ENCODE measurements around the gene MASP1.
"Not testable (repeated sequence)": the region's sequence is repeated elsewhere in the genome, so short reads cannot be mapped to it uniquely, and the experiment has no call there.

Gene MASP1

DNA sequence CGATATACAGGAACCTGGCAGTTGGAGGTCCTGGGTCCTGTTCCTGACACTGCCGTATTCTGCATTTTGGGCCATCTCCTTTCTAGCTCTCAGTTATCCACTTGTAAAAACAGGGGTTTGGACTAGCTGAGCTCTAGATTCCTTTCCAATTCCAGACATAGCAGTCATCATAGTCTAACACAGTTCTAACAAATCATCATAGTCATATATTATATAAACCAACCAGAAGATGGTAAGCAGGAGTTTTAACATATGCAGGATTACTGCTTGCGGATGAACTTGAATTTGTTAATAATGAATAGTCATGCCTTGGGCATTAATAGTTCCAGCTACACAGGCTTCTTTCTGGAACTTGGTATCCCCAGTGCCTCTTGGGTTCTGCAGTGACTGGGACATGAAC, 26.6 kb downstream of the MASP1 start:
- DNase-seq (ENCODE audit: low spot score): no peak

GRCh38 chr3:187264021-187264420, 27.5 kb downstream of the MASP1 start:
- no peak for DNase-seq (ENCODE audit: low spot score)

DNA sequence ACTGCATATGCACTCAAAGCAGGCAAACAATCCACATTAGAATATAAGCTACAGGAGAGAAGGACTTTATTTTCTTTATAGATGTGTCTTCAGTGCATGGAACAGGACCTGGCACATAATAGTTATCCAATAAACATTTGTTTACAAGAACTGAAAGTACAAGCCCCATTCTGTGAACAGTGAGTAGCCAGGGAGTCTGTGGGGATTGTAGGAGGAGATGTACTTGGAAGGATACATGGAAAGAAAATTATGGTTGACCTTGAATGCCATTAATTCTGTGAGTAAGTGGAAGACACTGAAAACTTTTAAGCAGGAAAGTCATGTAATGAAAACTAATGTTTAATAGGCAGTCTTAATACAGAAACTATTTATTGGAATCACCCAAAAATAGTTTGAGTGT, 28.3 kb downstream of the MASP1 start:
- no peak for DNase-seq (ENCODE audit: low spot score)

GRCh38 chr3:187262360-187262759, 29.2 kb downstream of the MASP1 start:
- no peak for DNase-seq (ENCODE audit: low spot score)

DNA sequence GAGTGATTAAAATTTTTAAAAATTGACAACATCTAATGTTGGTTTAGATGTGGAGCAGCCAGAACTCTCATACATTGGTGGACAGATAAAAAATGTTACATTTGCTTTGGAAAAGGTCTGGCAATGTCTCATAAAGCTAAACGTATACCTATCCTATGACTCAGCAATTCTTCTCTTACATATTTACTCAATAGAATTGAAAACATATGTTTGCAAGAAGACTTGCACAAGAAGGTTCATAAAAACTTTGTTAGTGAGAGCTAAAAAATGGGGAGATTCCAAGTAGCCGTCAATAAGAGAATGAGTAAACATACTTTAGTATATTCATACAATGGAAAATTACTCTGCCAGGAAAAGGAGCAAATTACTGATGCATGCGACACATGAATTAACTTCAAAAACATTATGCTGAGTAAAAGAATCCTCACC, 30.0 kb downstream of the MASP1 start:
- no peak for DNase-seq (ENCODE audit: low spot score)

DNA sequence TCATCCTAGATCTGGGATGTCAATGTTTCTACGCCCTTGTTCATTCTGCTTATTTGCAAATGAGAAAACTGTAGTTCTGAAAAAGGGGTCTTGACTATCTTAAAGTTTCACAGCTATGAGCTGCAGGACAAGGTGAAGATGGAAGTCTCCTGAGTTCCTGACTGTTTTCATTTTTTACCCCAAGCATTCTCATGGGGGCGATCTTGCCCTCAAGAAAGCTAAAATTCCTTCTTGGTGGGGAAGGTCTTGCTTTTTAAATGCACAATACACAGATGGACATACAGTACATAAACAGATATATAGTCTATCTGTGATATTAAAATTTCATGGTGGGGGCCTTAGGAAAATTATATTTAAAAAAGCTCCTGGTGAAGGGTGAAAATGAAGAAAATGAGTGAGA, 32.4 kb downstream of the MASP1 start:
- DNase-seq (ENCODE audit: low spot score): no peak

- DNase-seq (ENCODE audit: low spot score): no peak
These were observed 33.4 kb downstream of the MASP1 start for GRCh38 chr3:187257992-187258692.

GRCh38 chr3:187257471-187257870, 34.1 kb downstream of the MASP1 start:
- DNase-seq (ENCODE audit: low spot score): no peak

DNA sequence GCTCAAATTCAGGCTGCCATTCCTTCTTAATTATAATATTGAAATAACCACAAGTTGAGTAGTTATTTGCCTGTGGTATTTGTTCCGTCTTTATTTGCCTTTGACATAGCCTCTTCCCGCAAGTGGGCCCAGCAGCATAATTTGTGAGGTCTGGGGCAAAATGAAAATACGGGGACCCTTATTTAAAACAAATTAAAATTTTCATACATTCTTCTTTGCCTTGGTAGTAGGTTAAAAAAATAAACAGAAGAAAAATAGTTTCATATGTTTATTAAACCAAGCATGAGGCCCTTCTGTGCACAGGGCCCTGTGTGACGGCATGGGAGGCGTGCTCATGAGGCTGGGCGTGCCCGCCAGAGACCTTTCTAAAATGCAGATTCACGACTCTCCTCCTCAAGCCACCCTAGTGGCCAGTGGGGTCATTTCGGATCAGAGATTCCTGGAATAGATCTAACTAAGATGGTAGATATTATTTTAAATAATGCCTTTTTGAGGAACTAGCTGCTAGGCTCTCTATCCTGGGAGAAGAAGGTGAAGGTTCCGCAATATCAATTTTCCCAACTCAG, 35.4 kb downstream of the MASP1 start:
- no peak for DNase-seq (ENCODE audit: low spot score)

GRCh38 chr3:187255314-187255713, 36.2 kb downstream of the MASP1 start:
- DNase-seq (ENCODE audit: low spot score): no peak

DNA sequence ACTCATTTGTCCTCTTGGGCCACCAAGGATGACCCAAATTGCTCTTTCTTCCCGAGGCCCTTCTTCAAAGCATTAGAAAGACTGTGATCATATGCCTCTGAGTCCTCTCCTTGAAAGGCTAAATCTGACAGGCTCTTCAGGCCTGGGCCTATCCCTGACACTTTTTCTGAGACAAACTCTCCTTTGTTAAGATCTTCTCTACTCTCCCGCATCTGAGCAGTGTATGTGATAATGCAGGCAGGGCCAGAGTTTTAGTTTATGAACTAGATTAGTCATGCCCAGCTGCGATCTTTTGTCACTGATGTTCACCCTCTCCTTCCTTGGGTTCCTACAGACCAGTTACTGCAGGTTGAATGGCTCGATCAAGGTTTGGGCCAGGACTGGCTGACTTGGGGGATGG, 39.2 kb downstream of the MASP1 start:
- DNase-seq (ENCODE audit: low spot score): no peak

- no peak for DNase-seq (ENCODE audit: low spot score)
These were observed 39.9 kb downstream of the MASP1 start for GRCh38 chr3:187251599-187251998.

DNA sequence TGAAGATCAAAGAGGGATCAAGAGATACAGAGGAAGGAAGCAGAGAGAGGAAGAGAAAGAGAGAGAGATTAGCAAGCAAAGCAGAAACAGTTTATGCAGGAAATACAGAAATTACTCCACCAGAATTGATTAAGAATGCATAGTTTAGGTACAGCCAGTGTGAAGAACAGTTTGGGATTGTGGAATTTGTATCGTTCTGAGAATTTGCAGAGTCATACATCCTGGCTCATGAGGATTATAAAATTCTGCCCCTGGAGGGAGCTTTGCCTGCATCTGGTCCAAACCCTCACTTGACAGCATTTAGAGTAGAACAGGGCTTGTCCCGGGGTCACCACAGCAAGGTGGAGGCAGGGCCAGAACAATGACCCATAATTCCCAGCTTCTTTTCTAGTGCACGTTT, 44.1 kb downstream of the MASP1 start:
- DNase-seq (ENCODE audit: low spot score): no peak

DNA sequence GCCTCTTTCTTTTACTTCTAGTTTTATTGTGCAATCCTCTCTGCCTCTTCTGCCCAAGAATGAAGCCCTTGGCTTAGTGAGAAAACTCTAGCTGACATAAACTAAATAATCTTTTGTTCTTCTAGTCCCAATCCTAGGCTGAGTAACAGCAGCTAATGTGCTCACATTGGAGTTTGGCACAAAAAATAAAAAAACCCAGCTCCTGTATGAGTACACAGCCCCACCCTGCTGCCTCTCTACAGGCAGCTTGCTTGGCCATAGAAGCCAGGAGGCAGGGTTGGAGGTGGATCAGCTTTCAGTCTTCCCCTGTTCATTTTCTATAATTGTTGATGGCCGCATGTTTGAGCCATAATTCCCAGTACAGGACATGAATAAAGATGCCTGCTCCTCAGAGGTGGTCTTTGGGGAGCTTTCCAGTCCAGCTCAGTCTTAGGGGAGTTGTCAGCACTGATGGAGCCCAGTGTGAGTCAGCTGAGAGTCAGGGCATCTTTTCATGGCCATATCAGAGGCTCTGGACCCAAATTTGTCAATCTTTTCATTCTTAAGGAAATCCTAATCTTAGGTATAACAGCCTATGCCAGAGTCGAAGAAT, 47.5 kb downstream of the MASP1 start:
- no peak for DNase-seq (ENCODE audit: low spot score)

DNA sequence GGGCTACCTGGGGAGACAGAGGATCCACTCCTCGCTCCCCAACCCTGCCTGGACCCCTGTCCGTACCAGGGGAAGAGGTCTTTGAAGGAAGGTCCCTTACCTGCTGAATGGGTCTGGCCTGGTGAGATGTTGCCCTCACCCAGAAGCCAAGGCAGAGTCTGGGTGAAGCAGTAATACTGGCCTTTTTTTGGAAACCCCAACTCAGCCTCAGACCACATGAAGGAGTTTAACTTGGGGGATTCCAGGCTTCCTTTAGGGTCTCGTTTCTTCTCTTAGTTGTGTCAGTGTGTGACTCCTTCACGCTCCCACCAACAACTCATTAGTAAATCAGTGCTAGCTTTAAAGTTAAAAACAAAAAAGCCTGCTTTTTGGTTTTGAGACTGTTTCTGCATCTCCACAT, 48.6 kb downstream of the MASP1 start:
- DNase-seq (ENCODE audit: low spot score): no peak

GRCh38 chr3:187242435-187242834, 49.1 kb downstream of the MASP1 start:
- DNase-seq (ENCODE audit: low spot score): no peak

GRCh38 chr3:187238835-187239234, 52.7 kb downstream of the MASP1 start:
- DNase-seq (ENCODE audit: low spot score): not testable (repeated sequence)

- no peak for DNase-seq (ENCODE audit: low spot score)
These were observed 53.3 kb downstream of the MASP1 start for GRCh38 chr3:187238239-187238638.

- DNase-seq (ENCODE audit: low spot score): no peak
These were observed 53.8 kb downstream of the MASP1 start for GRCh38 chr3:187237741-187238140.

GRCh38 chr3:187236962-187237361, 54.6 kb downstream of the MASP1 start:
- no peak for DNase-seq (ENCODE audit: low spot score)

DNA sequence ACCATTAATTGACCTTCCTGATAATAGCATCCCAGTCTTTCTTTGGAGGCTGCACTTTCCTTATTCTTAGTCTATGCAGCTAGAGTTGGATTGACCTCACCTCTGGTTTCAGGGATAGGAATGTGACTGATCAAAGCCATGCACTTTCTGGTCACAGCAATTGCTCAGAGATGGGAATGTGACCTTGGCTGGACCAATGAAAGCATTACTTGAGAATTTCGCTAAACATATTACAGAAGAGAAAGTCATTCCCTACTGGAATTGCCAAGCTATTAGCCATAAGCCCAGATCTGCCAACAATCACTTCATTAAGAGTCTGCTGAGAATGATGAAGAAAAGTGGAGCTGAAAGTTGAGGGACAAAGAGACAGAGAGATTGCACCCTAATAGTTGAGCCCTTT, 61.5 kb downstream of the MASP1 start:
- DNase-seq (ENCODE audit: low spot score): no peak

GRCh38 chr3:187228740-187229139, 62.8 kb downstream of the MASP1 start:
- DNase-seq (ENCODE audit: low spot score): no peak

GRCh38 chr3:187227658-187228258, 63.8 kb downstream of the MASP1 start:
- DNase-seq (ENCODE audit: low spot score): no peak
